WTC11 (cell line): ENCODE data around the gene ECHDC3. TPM values are rescaled to one million over a fixed set of nuclear protein-coding genes. Genes with fewer than 3 reads are reported as not detected.

Source experiments
- ATAC-seq: fragments of 200-7000 bp; cut with Tn5 transposase; 2 replicates; pipeline ENCODE4 v1.10.0; 2021; ENCODE audit warnings: mild to moderate bottlenecking, moderate library complexity
- Bru-seq: library from RNA; stranded (reverse); fragments of 400-500 nt; gene quantifications from one replicate; lab custom pipeline; 2021; lab: Mats Ljungman, UMichigan
- CTCF ChIA-PET: fragments of 300-600 bp; sonication (Branson Sonifier 250); formaldehyde crosslinking; loops from one replicate; lab custom pipeline; 2021; ENCODE audit warnings: antibody characterized with exemption; lab: Charles Lee
- POLR2A ChIA-PET: fragments of 350-600 bp; sonication (Branson Sonifier 250); formaldehyde crosslinking; loops from one replicate; lab custom pipeline; 2021; ENCODE audit warnings: antibody characterized with exemption; lab: Charles Lee
- DNase-seq: peaks from one replicate; pipeline ENCODE4 v3.0.0; 2021; ENCODE audit warnings: low spot score
- H3K27ac Mint-ChIP-seq: 2 replicates; pipeline ENCODE4 v1.8.0; 2021; ENCODE audit warnings: mixed read lengths
- H3K27me3 Mint-ChIP-seq: 2 replicates; pipeline ENCODE4 v1.8.0; 2021; ENCODE audit warnings: low read depth, mild to moderate bottlenecking, moderate library complexity, mixed read lengths
- H3K36me3 Mint-ChIP-seq: 2 replicates; pipeline ENCODE4 v1.8.0; 2021; ENCODE audit warnings: mixed read lengths
- H3K4me1 Mint-ChIP-seq: 2 replicates; pipeline ENCODE4 v1.8.0; 2022; ENCODE audit warnings: mixed read lengths
- H3K4me3 Mint-ChIP-seq: 2 replicates; pipeline ENCODE4 v1.8.0; 2021; ENCODE audit warnings: mild to moderate bottlenecking, moderate library complexity, mixed read lengths
- H3K9me3 Mint-ChIP-seq: 2 replicates; pipeline ENCODE4 v1.8.0; 2021; ENCODE audit warnings: mixed read lengths
- AFF4 ChIP-seq: sonication (generic); formaldehyde crosslinking; IDR thresholded peaks from 2 replicates; pipeline ENCODE4 v1.8.1; 2023; ENCODE audit warnings: mild to moderate bottlenecking, missing genetic modification reagents, borderline replicate concordance
- CTCF ChIP-seq: fragments of 200-600 bp; IDR thresholded peaks from 2 replicates; pipeline ENCODE4 v1.8.0; 2022; ENCODE audit warnings: antibody characterized with exemption
- FOXJ3 ChIP-seq: sonication (generic); formaldehyde crosslinking; IDR thresholded peaks from 2 replicates; pipeline ENCODE4 v1.9.0; 2021; ENCODE audit warnings: missing genetic modification reagents, mild to moderate bottlenecking, borderline replicate concordance
- FOXP1 ChIP-seq: sonication (generic); formaldehyde crosslinking; IDR thresholded peaks from 2 replicates; pipeline ENCODE4 v1.8.0; 2022; ENCODE audit warnings: missing genetic modification reagents, mild to moderate bottlenecking, moderate library complexity, borderline replicate concordance
- GABPB1 ChIP-seq: sonication (generic); formaldehyde crosslinking; IDR thresholded peaks from 2 replicates; pipeline ENCODE4 v1.8.1; 2023; ENCODE audit warnings: mild to moderate bottlenecking, missing genetic modification reagents
- GRHL2 ChIP-seq: fragments of 250-450 bp; sonication (Bioruptor Pico); IDR thresholded peaks from 2 replicates; pipeline ENCODE4 v1.8.0; 2022; ENCODE audit warnings: mild to moderate bottlenecking, moderate library complexity; ENCODE audit not compliant: insufficient replicate concordance, severe bottlenecking
- HMGA2 ChIP-seq: fragments of 250-450 bp; sonication (Bioruptor Pico); IDR thresholded peaks from 2 replicates; pipeline ENCODE4 v1.4.0; 2021; ENCODE audit warnings: mild to moderate bottlenecking, moderate library complexity
- JUN ChIP-seq: sonication (generic); formaldehyde crosslinking; IDR thresholded peaks from 2 replicates; pipeline ENCODE4 v1.8.0; 2023; ENCODE audit warnings: mild to moderate bottlenecking, missing genetic modification reagents
- KAT7 ChIP-seq: sonication (generic); formaldehyde crosslinking; IDR thresholded peaks from 2 replicates; pipeline ENCODE4 v1.8.1; 2023; ENCODE audit warnings: missing genetic modification reagents, mild to moderate bottlenecking, borderline replicate concordance
- MAX ChIP-seq: sonication (generic); formaldehyde crosslinking; IDR thresholded peaks from 2 replicates; pipeline ENCODE4 v1.8.0; 2022; ENCODE audit warnings: mild to moderate bottlenecking, missing genetic modification reagents
- MXD4 ChIP-seq: fragments of 250-450 bp; sonication (Bioruptor Pico); IDR thresholded peaks from 2 replicates; pipeline ENCODE4 v1.8.0; 2021; ENCODE audit warnings: mild to moderate bottlenecking, moderate library complexity, borderline replicate concordance
- NR3C1 ChIP-seq: sonication (generic); formaldehyde crosslinking; conservative IDR thresholded peaks from 2 replicates; pipeline ENCODE4 v1.8.1; 2023; ENCODE audit warnings: low read depth, mild to moderate bottlenecking, missing genetic modification reagents
- TP53 ChIP-seq: sonication (generic); formaldehyde crosslinking; IDR thresholded peaks from 2 replicates; pipeline ENCODE4 v1.8.1; 2023; ENCODE audit warnings: mild to moderate bottlenecking, missing genetic modification reagents
- ZNF138 ChIP-seq: sonication (generic); formaldehyde crosslinking; conservative IDR thresholded peaks from 2 replicates; pipeline ENCODE4 v1.8.1; 2022; ENCODE audit warnings: mild to moderate bottlenecking, moderate library complexity, missing genetic modification reagents
- ZNF232 ChIP-seq: sonication (generic); formaldehyde crosslinking; IDR thresholded peaks from 2 replicates; pipeline ENCODE4 v1.8.0; 2022; ENCODE audit warnings: mild to moderate bottlenecking, missing genetic modification reagents
- ZNF317 ChIP-seq: sonication (generic); formaldehyde crosslinking; IDR thresholded peaks from 2 replicates; pipeline ENCODE4 v1.8.1; 2023; ENCODE audit warnings: low read depth, mild to moderate bottlenecking, moderate library complexity, missing genetic modification reagents, borderline replicate concordance
- ZNF396 ChIP-seq: fragments of 250-450 bp; sonication (Bioruptor Pico); IDR thresholded peaks from 2 replicates; pipeline ENCODE4 v1.8.0; 2021; ENCODE audit warnings: mild to moderate bottlenecking, moderate library complexity, borderline replicate concordance
- ZNF425 ChIP-seq: fragments of 250-450 bp; sonication (Bioruptor Pico); conservative IDR thresholded peaks from 2 replicates; pipeline ENCODE4 v1.9.0; 2021; ENCODE audit warnings: mild to moderate bottlenecking
- ZNF532 ChIP-seq: fragments of 250-450 bp; sonication (Bioruptor Pico); IDR thresholded peaks from 2 replicates; pipeline ENCODE4 v1.9.0; 2021; ENCODE audit warnings: mild to moderate bottlenecking, borderline replicate concordance
- ZSCAN18 ChIP-seq: fragments of 250-450 bp; sonication (Bioruptor Pico); IDR thresholded peaks from 2 replicates; pipeline ENCODE4 v2.1.2; 2022; ENCODE audit warnings: mild to moderate bottlenecking, moderate library complexity
- long read RNA-seq, 3 experiments: library from RNA in 1 of 3; library from capped mRNA in 1 of 3; library from polyadenylated mRNA in 1 of 3; unstranded in 2 of 3; stranded (forward) in 1 of 3; transcript quantifications; one replicate each; pipeline ENCODE4 v2.0.0, GENCODE V29; 2021
- total RNA-seq: library from RNA; stranded (reverse); gene quantifications from 3 replicates; pipeline ENCODE4 v1.2.3, GENCODE V29; 2021

Gene ECHDC3
- 17.1 to 18.3 TPM (median 18.1 TPM) in 3 replicates for total RNA-seq
- Bru-seq, nascent RNA: percentile 66 among the genes with signal in this experiment
- long read RNA-seq, experiment 1, transcript ECHDC3-201 (5 exons, 1,649 nt): major isoform, 83 of 97 reads
- long read RNA-seq, experiment 1, partial matches to known transcripts: 9 of 97 reads
- long read RNA-seq, experiment 1, other reads (novel, unspliced or antisense): 5 of 97 reads
- long read RNA-seq, experiment 2, transcript ECHDC3-201 (5 exons, 1,649 nt): major isoform, 22 of 31 reads
- long read RNA-seq, experiment 2, partial matches to known transcripts: 3 of 31 reads
- long read RNA-seq, experiment 2, other reads (novel, unspliced or antisense): 5 of 31 reads
- long read RNA-seq, experiment 3, partial matches to known transcripts: 0 of 1 reads
- long read RNA-seq, experiment 3, other reads (novel, unspliced or antisense): 0 of 1 reads

- ATAC-seq (peak; percentile 83), DNase-seq (peak; percentile 70)
- Mint-ChIP-seq H3K27me3 (peaks cover 42% of the 10 kb centered on the region), H3K4me3 (peak within 1 kb of the TSS; percentile 57), H3K36me3 (peaks cover 26% of the 10 kb centered on the region), H3K27ac (peak within 1 kb of the TSS; percentile 50), H3K9me3 (peaks cover 29% of the 10 kb centered on the region), H3K4me1 (peaks cover 19% of the 10 kb centered on the region)
- ChIA-PET CTCF (interaction anchor here (1.2 kb wide), 2 partner anchors 16 to 17 kb away, joined by 3 to 4 read pairs; no protein-coding TSS in a partner anchor), POLR2A (no interaction called here)
- peak; percentile 74; the same call in 1 of the 2 replicates for TF ChIP-seq MAX (CRISPR knock-in tag)
- no peak for TF ChIP-seq ZNF425 (CRISPR knock-in tag)
- no peak for TF ChIP-seq FOXJ3 (CRISPR knock-in tag)
- TF ChIP-seq ZNF317 (CRISPR knock-in tag): no peak
- TF ChIP-seq HMGA2 (CRISPR knock-in tag): no peak
- peak; percentile 71; the same call in 1 of the 2 replicates for TF ChIP-seq JUN
- TF ChIP-seq ZNF138 (CRISPR knock-in tag): no peak
- no peak for TF ChIP-seq ZNF532 (CRISPR knock-in tag)
- no peak for TF ChIP-seq KAT7
- TF ChIP-seq ZSCAN18 (CRISPR knock-in tag): no peak
- TF ChIP-seq GRHL2 (CRISPR knock-in tag): no peak
- TF ChIP-seq AFF4 (CRISPR knock-in tag): no peak
- TF ChIP-seq NR3C1 (CRISPR knock-in tag): no peak
- no peak for TF ChIP-seq CTCF
- TF ChIP-seq ZNF232 (CRISPR knock-in tag): 0 out of 2 replicates have a peak, but pooled peaks have one; percentile 49
- TF ChIP-seq TP53 (CRISPR knock-in tag): 0 out of 2 replicates have a peak, but pooled peaks have one; percentile 61
- peak; percentile 50; the same call in 1 of the 2 replicates for TF ChIP-seq FOXP1 (CRISPR knock-in tag)
- TF ChIP-seq GABPB1 (CRISPR knock-in tag): no peak
- TF ChIP-seq ZNF396 (CRISPR knock-in tag): no peak
- TF ChIP-seq MXD4 (CRISPR knock-in tag): no peak
Measured at GRCh38 chr10:11742009-11742778, at the start of gene ECHDC3. Gene ECHDC3 (plus strand): TSS chr10:11742382. CDS start chr10:11742577, 195 bp downstream.
